GM19397 (cell line): ENCODE data around the gene CDT1.
"Not testable (repeated sequence)": the region's sequence is repeated elsewhere in the genome, so short reads cannot be mapped to it uniquely, and the experiment has no call there.

Source experiments
- ATAC-seq: cut with Tn5 transposase; IDR thresholded peaks from one replicate; pipeline ENCODE4 v1.9.1; 2021; ENCODE audit warnings: mild to moderate bottlenecking, moderate library complexity; ENCODE audit not compliant: unreplicated experiment

Gene CDT1

DNA sequence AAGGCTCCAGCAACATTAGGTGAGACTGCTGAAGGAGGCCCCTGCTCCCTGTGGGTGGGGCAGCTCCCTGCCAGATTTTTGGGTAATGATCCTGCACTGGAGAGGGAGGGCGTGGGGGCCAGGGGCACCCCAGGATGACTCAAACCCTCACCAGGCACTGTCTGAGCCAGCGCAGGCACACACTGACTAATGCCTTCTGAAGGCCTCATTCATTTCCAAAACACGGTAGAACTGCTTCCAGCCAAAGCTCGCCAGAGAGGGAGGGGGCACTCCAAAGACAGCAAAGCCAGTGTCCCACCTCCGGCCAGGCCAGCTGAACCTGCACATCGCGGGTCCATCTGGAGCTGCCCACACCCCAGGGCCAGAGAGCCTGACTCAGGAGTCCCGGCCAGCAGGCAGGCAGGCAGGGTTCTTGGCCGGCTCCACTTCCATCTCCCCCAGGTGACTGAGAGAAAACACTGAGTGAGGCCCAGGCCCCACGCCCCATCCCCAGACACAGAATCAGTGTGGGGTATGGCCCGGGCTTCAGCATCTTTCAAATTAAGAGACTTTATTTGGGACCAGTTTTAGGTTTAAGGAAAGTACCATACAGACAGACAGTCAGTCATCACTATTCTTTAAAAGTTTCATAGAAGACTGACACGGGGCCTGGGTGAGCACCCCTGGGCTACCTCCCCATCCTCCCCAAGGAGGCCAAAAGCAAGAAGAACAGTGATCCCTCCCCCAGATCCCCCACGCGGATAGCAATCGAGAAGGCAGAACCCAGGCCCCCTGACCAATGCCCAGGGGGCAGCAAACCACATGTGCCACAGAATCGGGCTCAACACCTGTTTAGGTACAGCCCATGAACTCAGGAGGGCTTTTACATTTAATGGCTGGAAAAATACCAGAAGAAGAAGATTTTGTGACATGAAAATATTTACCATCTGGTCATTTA is 20.9 kb upstream of the CDT1 start:
- no peak for ATAC-seq

DNA sequence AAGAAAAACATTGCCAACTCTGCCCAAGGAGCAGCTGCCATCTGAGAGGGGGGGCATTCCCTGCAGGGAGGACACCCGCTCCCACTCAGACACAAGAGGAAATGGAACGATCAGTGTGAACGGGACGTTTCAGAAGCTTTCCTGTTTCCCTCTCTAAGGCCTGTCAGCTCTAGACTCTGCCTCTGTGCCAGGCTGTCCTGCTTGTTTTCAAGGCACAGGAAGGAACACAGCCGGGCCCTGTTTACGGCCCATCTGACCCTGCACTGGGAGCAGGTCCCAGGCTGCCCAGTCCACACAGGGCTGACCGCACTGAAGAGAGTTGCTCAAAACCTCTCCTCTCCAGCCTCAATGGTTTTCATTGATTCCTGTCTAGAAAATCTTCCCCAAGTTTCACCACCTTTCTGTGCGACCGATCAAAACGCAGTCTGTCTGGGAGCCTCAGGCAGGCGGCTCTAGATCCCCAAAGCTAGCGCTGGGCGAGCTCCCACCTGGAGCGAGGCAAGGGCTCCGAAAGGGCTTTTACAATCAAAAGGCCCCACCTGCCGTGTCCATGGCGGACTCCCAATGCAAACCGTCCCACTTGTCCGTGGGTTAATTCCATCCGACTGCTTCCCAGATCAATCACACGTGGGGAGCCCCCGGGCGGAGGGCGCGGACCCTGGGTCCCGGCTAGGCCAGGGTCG is 20.1 kb upstream of the CDT1 start:
- ATAC-seq: no peak

DNA sequence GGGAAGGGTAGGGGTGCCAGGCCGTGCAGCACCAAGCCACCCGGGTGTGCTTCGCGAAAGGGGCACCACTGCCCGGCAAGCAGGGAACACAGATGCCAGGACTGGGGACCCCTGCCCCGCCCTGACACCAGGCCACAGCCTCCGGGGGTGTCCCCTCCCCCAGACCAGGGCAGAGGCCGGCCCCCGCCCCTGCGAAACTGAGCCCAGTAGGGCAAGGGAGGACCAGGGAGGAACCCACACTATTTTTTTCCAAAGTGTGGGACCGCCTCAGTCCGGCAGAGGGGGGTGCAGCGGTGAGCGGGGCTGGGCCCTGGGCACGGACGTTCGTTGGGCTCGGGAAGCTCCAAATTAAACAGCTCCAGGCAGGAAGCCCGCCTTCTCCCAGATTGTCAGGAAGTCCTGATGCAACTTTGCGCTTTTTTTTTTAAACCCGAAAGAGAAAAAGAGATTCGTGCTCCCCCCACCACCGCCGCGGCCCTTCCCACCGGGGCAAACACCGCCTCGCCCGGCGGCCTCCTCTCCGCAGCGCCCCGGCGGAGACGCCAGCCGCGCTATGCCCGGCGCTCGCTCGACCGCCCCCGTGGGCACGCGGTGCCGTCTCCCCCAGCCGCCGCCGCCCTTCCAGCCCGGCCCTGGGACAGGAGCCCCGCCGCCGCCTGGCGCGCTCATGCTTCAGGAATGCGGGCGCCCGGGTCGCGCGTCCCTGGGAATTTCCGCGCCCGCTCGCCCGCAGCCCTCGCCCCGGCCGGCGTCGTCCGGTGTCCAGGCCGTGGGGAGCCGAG is 19.3 kb upstream of the CDT1 start:
- no peak for ATAC-seq

DNA sequence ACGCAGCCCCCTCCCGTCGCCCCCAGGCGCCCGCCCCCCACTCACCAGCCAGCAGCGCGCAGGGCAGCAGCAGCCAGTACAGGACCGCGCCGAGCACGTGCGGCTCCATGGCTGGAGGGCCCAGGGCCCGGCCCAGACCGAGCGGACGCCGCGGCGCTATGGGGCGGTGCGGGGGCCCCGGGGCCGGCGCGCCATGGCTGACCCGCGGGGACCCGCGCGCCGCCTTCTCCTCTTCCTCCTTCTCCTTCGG is 18.8 kb upstream of the CDT1 start:
- no peak for ATAC-seq

DNA sequence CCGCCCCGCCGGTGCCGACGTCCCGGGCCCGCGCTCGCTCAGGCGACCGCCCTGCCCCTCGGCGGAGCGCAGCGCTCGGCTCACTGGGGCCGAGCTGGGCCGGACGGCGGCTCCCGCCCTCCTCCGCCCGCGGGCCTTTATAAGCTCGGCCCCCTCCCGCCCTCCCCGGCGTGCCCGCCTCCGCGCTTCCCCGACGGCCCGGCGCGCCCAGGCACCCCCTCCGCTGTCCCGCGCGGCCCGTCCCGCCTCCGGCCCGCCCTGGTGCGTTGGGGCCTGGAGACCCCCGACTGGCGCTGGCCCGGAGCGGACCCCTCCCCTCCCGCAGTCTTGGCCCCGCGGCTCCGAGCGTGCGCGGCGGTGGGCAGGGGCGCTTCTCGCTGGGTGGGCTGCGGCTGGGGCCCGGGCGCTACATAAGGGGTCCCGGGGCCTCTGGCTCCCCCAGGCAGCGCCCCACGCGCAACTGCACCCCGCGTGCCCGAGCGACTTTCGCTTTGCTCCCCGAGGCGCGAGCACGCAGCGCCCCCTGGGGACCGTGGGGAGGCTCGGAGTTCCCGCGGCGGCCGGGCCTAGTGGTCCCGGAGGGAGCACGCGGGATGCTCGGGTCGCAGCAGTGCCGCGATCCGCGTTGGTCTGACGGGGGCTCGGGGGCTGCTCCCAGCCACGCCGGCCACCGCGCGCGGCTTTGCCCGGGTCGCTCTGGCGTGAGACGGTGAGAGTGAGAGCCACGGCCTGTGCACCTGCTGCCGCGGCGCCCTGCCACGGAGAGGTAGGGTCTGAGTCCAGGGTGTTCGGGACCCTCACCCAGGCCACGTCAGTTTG is 18.3 kb upstream of the CDT1 start, which contains the start of gene PIEZO1:
TSS of gene PIEZO1 (minus strand) at position 115 of the 819 bp plus-strand sequence. CDS start 256 bp downstream, outside the sequence.
- ATAC-seq: no peak

DNA sequence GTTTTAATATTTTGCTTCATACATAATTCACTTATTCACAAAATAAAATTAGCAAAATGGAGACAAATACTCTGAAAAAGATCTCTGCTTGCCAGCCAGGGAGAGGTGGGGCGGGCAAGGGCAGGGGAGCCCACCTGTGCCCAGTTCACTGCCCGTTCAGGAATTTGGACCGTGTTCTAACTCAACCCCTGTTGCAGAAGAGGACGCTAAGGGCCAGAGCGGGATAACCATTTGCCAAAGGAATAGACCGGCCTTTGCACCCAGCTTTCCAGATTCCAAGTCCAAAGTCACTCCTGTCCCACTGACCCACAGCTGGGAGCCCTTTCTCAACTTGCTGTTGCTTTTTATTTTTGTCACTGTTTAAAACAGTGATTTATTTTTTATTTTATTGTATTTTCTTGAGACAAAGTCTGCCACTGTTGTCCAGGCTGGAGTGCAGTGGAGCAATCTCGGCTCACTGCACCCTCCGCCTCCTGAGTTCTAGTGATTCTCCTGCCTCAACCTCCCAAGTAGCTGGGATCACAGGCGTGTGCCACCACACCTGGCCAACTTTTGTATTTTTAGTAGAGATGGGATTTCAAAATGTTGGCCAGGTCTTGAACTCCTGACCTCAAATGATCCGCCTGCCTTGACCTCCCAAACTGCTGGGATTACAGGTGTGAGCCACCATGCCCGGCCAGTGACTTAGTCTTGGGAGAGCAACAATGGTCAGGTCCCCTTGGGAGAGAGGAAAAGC is 15.8 kb upstream of the CDT1 start:
- no peak for ATAC-seq

DNA sequence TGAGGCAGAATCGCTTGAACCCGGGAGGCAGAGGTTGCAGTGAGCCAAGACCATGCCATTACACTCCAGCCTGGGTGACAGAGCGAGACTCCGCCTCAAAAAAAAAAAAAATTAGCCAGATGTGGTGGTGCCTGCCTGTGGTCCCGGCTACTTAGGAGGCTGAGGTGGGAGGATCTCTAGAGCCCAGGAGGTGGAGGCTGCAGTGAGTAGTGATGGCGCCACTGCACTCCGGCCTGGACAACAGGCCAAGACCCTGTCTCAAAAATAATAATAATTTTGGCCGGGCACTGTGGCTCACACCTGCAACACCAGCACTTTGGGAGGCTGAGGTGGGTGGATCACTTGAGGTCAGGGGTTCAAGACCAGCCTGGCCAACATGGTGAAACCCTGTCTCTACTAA is 14.8 kb upstream of the CDT1 start:
- not testable (repeated sequence) for ATAC-seq

DNA sequence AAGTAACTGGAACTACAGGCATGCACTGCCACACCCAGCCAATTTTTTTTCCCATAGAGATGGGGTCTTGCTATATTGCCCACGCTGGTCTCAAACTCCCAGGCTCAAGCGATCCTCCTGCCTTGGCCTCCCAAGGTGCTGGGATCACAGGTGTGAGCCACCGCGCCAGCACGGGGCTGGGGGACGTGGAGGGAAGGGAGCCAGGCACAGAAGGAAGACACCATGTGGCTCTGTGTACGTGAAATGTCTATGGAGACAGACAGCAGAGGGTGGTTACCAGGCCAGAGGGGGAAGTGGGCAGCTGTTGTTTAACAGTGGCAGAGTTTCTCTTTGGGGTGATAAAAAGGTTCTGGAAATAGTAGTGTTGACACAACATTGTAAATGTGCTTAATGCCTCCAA is 14.0 kb upstream of the CDT1 start:
- no peak for ATAC-seq

DNA sequence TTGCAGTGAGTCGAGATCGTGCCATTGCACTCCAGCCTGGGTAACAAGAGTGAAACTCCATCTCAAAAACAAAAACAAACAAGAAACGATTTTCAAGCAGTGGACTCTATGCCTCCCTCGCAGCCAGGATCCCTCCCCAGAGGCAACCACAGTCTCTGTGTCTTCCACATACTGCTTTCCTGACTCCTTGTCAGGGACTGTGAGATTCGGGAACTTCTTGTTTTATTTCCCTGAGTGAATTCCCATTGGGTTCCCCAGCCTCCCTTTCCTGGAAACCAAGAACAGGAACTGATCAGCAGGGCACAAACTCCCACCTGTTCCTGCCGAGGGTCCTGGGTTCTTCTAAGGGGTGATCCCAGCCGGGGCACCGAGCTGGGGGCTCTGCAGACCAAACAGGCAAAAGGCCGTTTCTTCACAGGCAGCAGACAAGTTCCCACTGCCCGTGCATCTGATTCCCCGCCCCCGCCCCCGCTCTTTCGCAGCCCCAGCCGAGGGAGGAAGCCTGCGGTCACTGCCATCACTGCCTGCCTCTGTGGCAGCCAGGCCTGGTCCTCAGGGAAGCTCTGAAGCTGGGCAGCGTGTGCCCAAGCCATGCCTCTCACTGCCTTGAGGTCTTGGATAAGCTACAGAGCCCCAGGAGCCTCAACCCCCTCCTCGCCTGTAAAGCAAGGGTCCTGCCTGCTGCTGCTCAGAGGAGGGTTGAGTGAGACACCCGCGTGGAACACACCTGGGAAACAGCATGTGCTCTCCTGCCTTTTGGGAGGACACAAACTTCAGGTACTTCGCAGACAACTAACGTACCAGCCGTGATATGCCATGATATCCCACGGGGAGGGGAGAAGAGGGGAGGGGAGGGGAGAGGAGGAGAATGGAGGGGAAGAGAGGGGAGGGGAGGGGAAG is 13.0 kb upstream of the CDT1 start:
- no peak for ATAC-seq

DNA sequence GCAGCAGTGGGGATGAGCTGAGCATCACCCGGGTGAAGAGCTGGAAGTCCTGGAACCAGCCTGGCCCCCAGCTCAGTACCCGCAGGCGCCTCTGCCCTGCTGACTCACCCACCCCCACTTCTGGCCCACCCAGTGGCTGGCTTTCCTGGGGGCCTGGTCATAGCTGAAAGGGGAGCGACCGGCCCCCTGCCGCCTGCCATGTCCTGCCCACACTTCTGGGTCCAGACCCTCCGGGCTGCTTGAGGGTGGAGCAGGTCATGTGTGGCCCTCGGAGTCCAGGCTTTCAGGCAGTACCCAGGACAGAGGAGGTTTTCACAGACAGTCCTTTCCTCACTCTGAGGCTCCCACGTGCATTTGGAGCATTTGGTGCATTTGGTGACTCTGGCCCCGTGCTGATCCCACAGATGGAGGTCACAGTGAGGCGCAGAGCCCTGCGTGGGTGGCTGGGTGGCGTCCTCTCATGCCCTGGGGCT is 11.5 kb upstream of the CDT1 start:
- ATAC-seq: no peak

DNA sequence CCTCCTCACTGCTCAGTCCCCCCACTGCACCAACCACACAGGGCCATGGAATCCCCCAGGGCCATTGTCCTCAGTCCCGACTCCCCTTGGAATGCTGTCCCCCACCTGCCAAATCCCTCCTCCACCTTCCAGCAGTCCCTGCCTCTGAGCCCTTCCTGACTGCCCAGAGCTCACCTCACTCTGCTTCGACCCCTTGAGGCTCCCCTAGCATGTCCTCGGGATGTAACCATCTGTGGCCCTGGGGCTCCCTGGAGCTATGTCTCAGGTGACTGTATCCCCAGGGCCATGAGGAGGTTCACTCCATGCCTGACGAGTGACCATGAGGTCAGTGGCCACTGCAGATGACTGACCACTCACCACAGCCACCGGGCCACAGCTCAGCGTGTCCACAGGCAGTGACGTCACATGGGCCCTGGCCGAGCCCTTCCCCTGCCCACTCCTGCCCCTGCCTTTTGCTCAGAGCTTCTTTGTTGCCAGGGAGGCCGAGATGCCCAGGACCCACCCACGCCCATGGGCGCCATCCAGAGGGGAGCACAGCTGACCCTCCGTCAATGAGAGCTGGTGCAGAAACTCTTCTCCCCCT is 10.8 kb upstream of the CDT1 start:
- no peak for ATAC-seq

DNA sequence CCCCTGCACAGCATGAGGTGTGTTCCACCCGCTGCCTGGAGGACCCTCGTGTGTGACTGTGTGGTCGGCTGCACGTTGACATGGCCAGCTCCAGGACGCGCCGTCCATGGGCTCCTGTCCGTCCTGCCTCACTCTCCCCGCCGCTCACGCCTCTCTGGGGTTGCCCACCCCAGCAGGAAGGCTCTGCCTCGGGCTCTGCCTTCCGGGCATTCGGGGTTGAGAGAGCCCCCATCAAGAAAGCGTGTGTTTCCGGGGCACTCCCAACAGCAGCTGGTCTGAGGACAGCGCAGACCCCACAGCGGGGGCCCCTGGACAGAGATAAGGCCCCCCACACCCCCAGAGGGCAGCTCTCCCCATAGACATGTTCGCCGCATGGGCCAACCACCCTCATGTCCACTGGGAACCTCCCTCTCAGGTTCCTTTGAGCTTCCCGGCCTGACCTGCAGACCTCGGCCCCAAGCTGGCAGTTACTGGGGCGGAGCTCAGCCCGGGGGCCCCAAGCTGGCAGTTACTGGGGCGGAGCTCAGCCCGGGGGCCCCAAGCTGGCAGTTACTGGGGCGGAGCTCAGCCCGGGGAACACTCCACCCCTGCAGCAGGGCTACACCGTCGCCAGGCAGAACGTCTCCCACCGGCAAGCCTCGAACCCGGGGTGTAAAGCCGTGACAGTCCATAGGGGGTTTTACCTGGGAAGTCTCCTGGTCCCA is 10.2 kb upstream of the CDT1 start:
- no peak for ATAC-seq

DNA sequence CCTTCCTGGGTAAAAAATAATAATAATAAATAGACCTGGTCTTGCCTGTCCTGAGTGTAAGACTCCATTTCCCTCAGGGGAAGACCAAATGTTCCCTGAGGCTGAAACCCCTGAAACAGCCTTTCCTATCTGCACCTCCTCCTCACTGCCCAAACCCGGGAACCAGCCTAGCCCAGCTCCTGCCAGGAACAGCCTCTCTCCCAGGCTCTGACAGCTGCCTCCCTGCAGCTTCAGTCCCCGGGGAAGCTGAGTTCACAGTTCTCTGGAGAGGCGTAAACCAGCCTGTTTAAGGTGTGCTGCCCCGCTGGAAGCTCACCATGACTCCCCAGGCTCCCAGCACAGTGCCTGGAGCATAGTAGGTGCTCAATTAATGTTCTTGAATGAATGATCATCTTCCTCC is 7.3 kb upstream of the CDT1 start:
- ATAC-seq: no peak

DNA sequence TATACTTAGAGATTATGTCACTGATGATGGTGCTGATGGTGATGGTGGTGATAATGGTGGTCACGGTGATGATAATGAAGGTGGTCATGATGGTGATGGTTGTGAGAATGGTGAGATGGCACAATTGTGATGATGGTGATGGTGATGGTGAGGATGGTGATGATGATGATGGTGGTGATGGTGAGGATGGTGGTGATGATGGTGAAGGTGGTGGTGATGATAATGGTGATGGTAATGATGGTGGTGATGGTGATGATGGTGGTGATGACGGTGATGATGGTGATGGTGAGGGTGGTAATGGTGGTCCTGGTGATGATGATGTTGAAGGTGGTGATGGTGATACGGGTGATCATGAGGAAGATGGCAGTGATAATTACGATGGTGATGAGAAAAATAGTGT is 5.5 kb upstream of the CDT1 start:
- no peak for ATAC-seq

DNA sequence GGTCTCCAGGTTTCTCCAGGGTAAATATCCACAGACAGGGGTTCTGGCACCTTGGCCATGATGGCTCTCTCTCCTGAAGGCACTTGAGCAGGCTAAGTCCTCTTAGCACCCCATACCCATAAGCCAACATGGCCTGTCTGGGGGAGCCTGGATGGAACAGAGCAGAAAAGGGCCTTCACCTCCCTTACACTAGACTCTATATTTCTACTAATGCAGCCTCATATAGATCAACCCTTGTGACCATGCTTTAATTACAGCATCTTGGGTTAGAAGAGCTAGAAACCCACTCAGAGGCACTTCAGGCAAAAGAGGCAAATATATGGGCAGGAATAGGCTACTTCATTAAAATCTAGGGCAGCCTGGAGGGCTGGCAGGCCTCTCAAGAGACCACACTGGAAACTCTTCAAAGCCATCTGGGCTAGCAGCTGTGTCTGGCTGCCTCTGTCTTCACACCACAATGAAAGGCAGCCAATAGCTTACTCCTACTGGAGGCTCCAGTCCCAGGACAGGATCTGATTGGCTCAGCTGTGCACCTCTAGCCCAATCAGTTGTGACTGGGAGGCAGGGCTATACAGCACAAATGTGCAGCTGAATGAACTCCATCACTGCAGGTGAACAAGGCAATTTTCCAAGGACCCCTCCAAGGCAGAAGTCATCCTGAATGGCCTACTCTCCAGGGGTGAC is 4.7 kb upstream of the CDT1 start:
- no peak for ATAC-seq

DNA sequence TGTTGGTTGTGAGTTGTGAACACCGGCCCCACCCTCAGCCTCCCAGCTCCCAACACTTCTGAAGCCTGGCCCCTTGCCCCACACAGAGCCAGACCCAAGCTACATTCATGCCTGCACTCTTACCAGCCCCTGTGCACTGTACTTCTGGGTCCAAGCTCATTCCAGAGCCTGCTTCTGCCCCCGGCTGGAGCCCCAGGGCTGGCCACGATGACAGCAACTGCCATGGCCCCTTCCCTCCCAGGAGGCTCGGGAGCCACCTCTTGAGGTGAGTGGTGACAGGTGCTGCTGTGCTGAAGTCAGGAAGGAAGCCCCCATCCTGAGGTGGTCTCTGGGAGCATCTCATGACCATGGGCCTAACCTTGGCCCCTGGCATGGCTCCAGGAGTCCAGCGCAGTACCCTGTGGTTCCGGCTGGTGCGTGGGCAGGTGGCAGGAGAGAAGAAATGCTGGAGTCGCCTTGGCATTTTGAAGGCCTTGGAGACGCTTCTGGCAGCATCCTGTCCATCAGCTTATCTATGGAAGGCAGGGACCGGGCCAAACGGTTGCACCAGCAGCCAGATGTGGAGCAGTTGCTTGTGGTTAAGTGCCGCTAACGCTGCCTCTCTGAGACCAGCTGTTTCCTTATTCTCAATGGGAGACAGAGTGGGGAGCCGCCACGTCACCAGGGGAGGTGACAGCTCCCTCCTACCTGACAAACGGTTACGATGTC is 3.9 kb upstream of the CDT1 start:
- no peak for ATAC-seq

DNA sequence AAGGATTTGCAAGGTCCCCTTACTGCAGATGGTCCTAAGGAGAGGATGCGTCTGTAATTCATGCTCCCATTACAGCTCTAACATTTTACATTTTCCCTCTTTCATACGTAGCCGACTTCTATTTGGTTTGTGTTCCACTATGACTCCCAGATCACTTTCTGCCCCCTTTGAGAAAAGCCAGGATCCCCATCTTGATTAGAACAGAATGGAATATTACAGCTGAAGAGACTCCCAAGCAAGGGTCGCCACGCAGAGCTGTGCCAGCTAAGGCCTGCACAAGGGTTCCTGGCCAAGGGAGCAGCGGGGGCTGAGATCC is 3.4 kb upstream of the CDT1 start:
- no peak for ATAC-seq
